Fibroblast of lung (primary cell): ENCODE measurements around the gene USP44.

Experiments
- EZH2 ChIP-seq: IDR thresholded peaks from 2 replicates; pipeline ENCODE4 v1.5.1; 2012; ENCODE audit warnings: low read length, control low read depth, mild to moderate bottlenecking; ENCODE audit errors: missing control alignments
- TF ChIP-seq, protein P1 (sequence below), 2 donors: IDR thresholded peaks in 1 of 2; conservative IDR thresholded peaks in 1 of 2; 1 replicate in 1 of 2; 2 replicates in 1 of 2; pipeline ENCODE4 v1.5.1; 2011 to 2012; ENCODE audit warnings: low read length in 2 of 2, control low read depth in 1 of 2, inconsistent platforms in 1 of 2, low read depth in 1 of 2, mild to moderate bottlenecking in 1 of 2

- TF ChIP-seq EZH2 = no peak
- TF ChIP-seq, protein P1, sequence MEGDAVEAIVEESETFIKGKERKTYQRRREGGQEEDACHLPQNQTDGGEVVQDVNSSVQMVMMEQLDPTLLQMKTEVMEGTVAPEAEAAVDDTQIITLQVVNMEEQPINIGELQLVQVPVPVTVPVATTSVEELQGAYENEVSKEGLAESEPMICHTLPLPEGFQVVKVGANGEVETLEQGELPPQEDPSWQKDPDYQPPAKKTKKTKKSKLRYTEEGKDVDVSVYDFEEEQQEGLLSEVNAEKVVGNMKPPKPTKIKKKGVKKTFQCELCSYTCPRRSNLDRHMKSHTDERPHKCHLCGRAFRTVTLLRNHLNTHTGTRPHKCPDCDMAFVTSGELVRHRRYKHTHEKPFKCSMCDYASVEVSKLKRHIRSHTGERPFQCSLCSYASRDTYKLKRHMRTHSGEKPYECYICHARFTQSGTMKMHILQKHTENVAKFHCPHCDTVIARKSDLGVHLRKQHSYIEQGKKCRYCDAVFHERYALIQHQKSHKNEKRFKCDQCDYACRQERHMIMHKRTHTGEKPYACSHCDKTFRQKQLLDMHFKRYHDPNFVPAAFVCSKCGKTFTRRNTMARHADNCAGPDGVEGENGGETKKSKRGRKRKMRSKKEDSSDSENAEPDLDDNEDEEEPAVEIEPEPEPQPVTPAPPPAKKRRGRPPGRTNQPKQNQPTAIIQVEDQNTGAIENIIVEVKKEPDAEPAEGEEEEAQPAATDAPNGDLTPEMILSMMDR (conservative IDR thresholded peaks at IDR 0.05 in 1 of 2, IDR thresholded peaks at IDR 0.05 in 1 of 2; ENCODE audit: low read depth in 1 of 2, low read length in 2 of 2) = no peak
Measured at GRCh38 chr12:95529693-95530225, 21.5 kb downstream of the USP44 start.
